Measurements from ENCODE around the gene PRADC1. TPM values are rescaled to one million over a fixed set of nuclear protein-coding genes. Genes with fewer than 3 reads are reported as not detected.

Gene PRADC1
- total RNA-seq, 1 experiment from 2014 or later = 12.9 TPM

GRCh38 chr2:73258913-73259215, 25.8 kb upstream of the PRADC1 start (continued):
- TF ChIP-seq ATF6 (CRISPR knock-in tag; IDR thresholded peaks at IDR 0.05) (no peak), MLX (CRISPR knock-in tag; IDR thresholded peaks at IDR 0.05) (no peak), ZNF512 (CRISPR knock-in tag; IDR thresholded peaks at IDR 0.05; ENCODE audit: borderline replicate concordance) (no peak), RELA (CRISPR knock-in tag; IDR thresholded peaks at IDR 0.05; ENCODE audit: borderline replicate concordance) (no peak), ZNF263 (CRISPR knock-in tag; IDR thresholded peaks at IDR 0.05; ENCODE audit: low read depth) (no peak), ZNF232 (CRISPR knock-in tag; IDR thresholded peaks at IDR 0.05) (no peak)

GRCh38 chr2:73258186-73258912, 25.3 kb upstream of the PRADC1 start:
- TF ChIP-seq MAX (CRISPR knock-in tag; IDR thresholded peaks at IDR 0.05) (no peak), ZNF219 (CRISPR knock-in tag; IDR thresholded peaks at IDR 0.05; ENCODE audit: borderline replicate concordance) (no peak), CREM (CRISPR knock-in tag; IDR thresholded peaks at IDR 0.05) (no peak)
- ChIA-PET POLR2A (no interaction called here), CTCF (interaction anchor here (1.2 to 1.6 kb wide), 2 partner anchors 33 to 35 kb away, joined by 3 to 5 read pairs; partner anchors contain the start of gene EGR4)
- Mint-ChIP-seq H3K27me3 (ENCODE audit: low read depth) (no peaks in the 10 kb centered on the region; the same call in 1 of the 2 replicates), H3K27ac (no peak overlapping the region), H3K4me1 (peaks cover 11% of the 10 kb centered on the region), H3K4me3 (no peak overlapping the region), H3K9me3 (no peaks in the 10 kb centered on the region), H3K36me3 (peaks cover 12% of the 10 kb centered on the region)
- ATAC-seq (no peak), DNase-seq (ENCODE audit: low spot score) (no peak)

GRCh38 chr2:73257425-73258125, 24.5 kb upstream of the PRADC1 start:
- H3K4me3 Mint-ChIP-seq = no peak overlapping the region
- ChIA-PET POLR2A (interaction anchor here (1.8 kb wide), 1 partner anchor 11 kb away, joined by 9 read pairs; no protein-coding TSS in a partner anchor), CTCF (interaction anchor here (1.1 to 2.2 kb wide), 6 partner anchors 11 to 172 kb away, joined by 3 to 5 read pairs (median 5); partner anchors contain the start of gene EGR4)
- H3K27me3 Mint-ChIP-seq (ENCODE audit: low read depth) = no peaks in the 10 kb centered on the region; the same call in 1 of the 2 replicates
- ATAC-seq (no peak), DNase-seq (ENCODE audit: low spot score) (no peak)
- peaks cover 20% of the 10 kb centered on the region for H3K36me3 Mint-ChIP-seq
- no peaks in the 10 kb centered on the region for H3K9me3 Mint-ChIP-seq
- no peak overlapping the region for H3K27ac Mint-ChIP-seq
- peaks cover 11% of the 10 kb centered on the region for H3K4me1 Mint-ChIP-seq
- TF ChIP-seq MXD4 (CRISPR knock-in tag; IDR thresholded peaks at IDR 0.05; ENCODE audit: borderline replicate concordance) = no peak
- TF ChIP-seq SMAD4 (CRISPR knock-in tag; IDR thresholded peaks at IDR 0.05) = no peak
- no peak for TF ChIP-seq FOXP1 (CRISPR knock-in tag; IDR thresholded peaks at IDR 0.05; ENCODE audit: borderline replicate concordance)
- TF ChIP-seq ZNF281 (CRISPR knock-in tag; IDR thresholded peaks at IDR 0.05) = no peak
- TF ChIP-seq CREM (CRISPR knock-in tag; IDR thresholded peaks at IDR 0.05) = no peak
- no peak for TF ChIP-seq RELA (CRISPR knock-in tag; IDR thresholded peaks at IDR 0.05; ENCODE audit: borderline replicate concordance)
- no peak for TF ChIP-seq ZNF396 (CRISPR knock-in tag; IDR thresholded peaks at IDR 0.05; ENCODE audit: borderline replicate concordance)
- TF ChIP-seq PREB (CRISPR knock-in tag; IDR thresholded peaks at IDR 0.05; ENCODE audit: borderline replicate concordance) = no peak
- no peak for TF ChIP-seq ZNF121 (CRISPR knock-in tag; IDR thresholded peaks at IDR 0.05)
- no peak for TF ChIP-seq GTF2I (CRISPR knock-in tag; conservative IDR thresholded peaks at IDR 0.05)
- no peak for TF ChIP-seq ZNF138 (CRISPR knock-in tag; conservative IDR thresholded peaks at IDR 0.05)
- no peak for TF ChIP-seq ELF4 (CRISPR knock-in tag; IDR thresholded peaks at IDR 0.05; ENCODE audit: low read depth)
- TF ChIP-seq FOXJ3 (CRISPR knock-in tag; IDR thresholded peaks at IDR 0.05; ENCODE audit: borderline replicate concordance) = no peak
- no peak for TF ChIP-seq NR1H2 (CRISPR knock-in tag; IDR thresholded peaks at IDR 0.05)
- TF ChIP-seq ZNF232 (CRISPR knock-in tag; IDR thresholded peaks at IDR 0.05) = no peak
- TF ChIP-seq CDX4 (CRISPR knock-in tag; IDR thresholded peaks at IDR 0.05; ENCODE audit: borderline replicate concordance) = no peak

All from WTC11 (cell line).